Measurements from ENCODE around the gene SYT5.

SYT5 gene

GRCh38 chr19:55175117-55175867 is 4.8 kb downstream of the SYT5 start:
- Histone ChIP-seq H3K4me1 (ENCODE audit: insufficient read depth, low read length, poor library complexity, severe bottlenecking) (peaks cover 7% of the 10 kb centered on the region), H3K27me3 (ENCODE audit: insufficient read depth, low read length, poor library complexity, severe bottlenecking) (no peaks in the 10 kb centered on the region), H3K4me2 (ENCODE audit: low read depth, low read length, poor library complexity, severe bottlenecking) (no peak overlapping the region), H3K9me2 (replicated peaks; ENCODE audit: low read depth, low read length) (no peaks in the 10 kb centered on the region), H3K36me3 (ENCODE audit: insufficient read depth, low read length) (no peaks in the 10 kb centered on the region), H3K9ac (ENCODE audit: low read depth, low read length, poor library complexity, severe bottlenecking) (no peak overlapping the region), H4K20me1 (ENCODE audit: insufficient read depth, low read length, poor library complexity, severe bottlenecking) (no peaks in the 10 kb centered on the region), H3K79me2 (ENCODE audit: insufficient read depth, low read length) (no peaks in the 10 kb centered on the region), H3K4me3 (ENCODE audit: low read length, poor library complexity, severe bottlenecking) (no peak overlapping the region), H2AFZ (ENCODE audit: low read length) (no peak overlapping the region), H3F3A (ENCODE audit: low read depth) (no peaks in the 10 kb centered on the region), H3K9me3 (ENCODE audit: insufficient read depth, low read depth, low read length) (no peaks in the 10 kb centered on the region)
- no peak for TF ChIP-seq CTCF (conservative IDR thresholded peaks at IDR 0.05; ENCODE audit: low read length)
- TF ChIP-seq EZH2phosphoT487 (IDR thresholded peaks at IDR 0.05; ENCODE audit: borderline replicate concordance) = no peak

- H3K4me2 ChIP-seq (ENCODE audit: low read depth, low read length, poor library complexity, severe bottlenecking) = no peak overlapping the region
These were observed 5.5 kb downstream of the SYT5 start for GRCh38 chr19:55174425-55175116.

DNA sequence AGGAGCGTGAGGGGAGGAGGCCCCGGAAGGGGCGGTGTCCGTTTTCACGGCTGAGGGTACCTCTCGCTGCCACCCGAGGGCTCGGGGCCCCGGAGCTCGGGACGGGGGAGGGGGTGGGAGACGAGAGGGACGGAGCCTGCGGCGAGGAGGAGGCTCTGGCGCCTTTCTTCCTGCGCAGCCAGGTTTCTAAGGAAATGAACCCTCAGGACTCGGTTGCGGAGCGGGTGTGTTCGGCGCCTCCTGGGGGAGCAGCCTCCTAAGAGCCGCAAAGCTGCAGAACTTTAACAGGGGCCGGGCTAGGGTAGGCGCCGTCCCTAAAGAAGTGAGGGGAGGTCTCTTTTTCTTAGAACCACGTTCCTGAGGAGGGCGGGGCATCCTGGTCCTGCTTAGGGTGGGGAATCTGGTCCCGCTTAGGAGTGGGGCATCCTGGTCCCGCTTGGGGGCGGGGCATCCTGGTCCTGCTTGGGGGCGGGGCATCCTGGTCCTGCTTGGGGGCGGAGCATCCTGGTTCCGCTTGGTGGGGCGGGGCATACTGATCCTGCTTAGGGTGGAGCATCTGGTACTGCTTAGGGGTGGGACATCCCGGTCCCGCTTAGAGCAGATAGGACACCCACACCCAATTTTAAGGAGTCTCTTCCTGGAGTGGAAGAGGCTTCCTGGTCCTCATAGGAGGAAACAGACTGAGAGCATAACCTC is 6.2 kb downstream of the SYT5 start:
- H3K4me1 ChIP-seq (ENCODE audit: insufficient read depth, low read length, poor library complexity, severe bottlenecking) = no peaks in the 10 kb centered on the region
- no peaks in the 10 kb centered on the region for H3K9me2 ChIP-seq (replicated peaks; ENCODE audit: low read depth, low read length)
- no peaks in the 10 kb centered on the region for H3K79me2 ChIP-seq (ENCODE audit: insufficient read depth, low read length)
- H3F3A ChIP-seq (ENCODE audit: low read depth) = no peaks in the 10 kb centered on the region
- H3K9ac ChIP-seq (ENCODE audit: low read depth, low read length, poor library complexity, severe bottlenecking) = no peak overlapping the region
- H4K20me1 ChIP-seq (ENCODE audit: insufficient read depth, low read length, poor library complexity, severe bottlenecking) = no peaks in the 10 kb centered on the region
- no peaks in the 10 kb centered on the region for H3K27me3 ChIP-seq (ENCODE audit: insufficient read depth, low read length, poor library complexity, severe bottlenecking)
- no peak overlapping the region for H3K4me3 ChIP-seq (ENCODE audit: low read length, poor library complexity, severe bottlenecking)
- no peak overlapping the region for H3K4me2 ChIP-seq (ENCODE audit: low read depth, low read length, poor library complexity, severe bottlenecking)
- no peaks in the 10 kb centered on the region for H3K9me3 ChIP-seq (ENCODE audit: insufficient read depth, low read depth, low read length)
- H3K36me3 ChIP-seq (ENCODE audit: insufficient read depth, low read length) = no peaks in the 10 kb centered on the region
- no peak overlapping the region for H2AFZ ChIP-seq (ENCODE audit: low read length)
- TF ChIP-seq CTCF (conservative IDR thresholded peaks at IDR 0.05; ENCODE audit: low read length) = no peak
- no peak for TF ChIP-seq EZH2phosphoT487 (IDR thresholded peaks at IDR 0.05; ENCODE audit: borderline replicate concordance)

More at GRCh38 chr19:55174425-55175116, 5.5 kb downstream of the SYT5 start:
- no peaks in the 10 kb centered on the region for H3K9me2 ChIP-seq (replicated peaks; ENCODE audit: low read depth, low read length)
- H3K9ac ChIP-seq (ENCODE audit: low read depth, low read length, poor library complexity, severe bottlenecking) = no peak overlapping the region
- H3K4me3 ChIP-seq (ENCODE audit: low read length, poor library complexity, severe bottlenecking) = no peak overlapping the region
- H4K20me1 ChIP-seq (ENCODE audit: insufficient read depth, low read length, poor library complexity, severe bottlenecking) = no peaks in the 10 kb centered on the region
- no peaks in the 10 kb centered on the region for H3F3A ChIP-seq (ENCODE audit: low read depth)
- H3K9me3 ChIP-seq (ENCODE audit: insufficient read depth, low read depth, low read length) = no peaks in the 10 kb centered on the region
- TF ChIP-seq CTCF (conservative IDR thresholded peaks at IDR 0.05; ENCODE audit: low read length) (no peak), EZH2phosphoT487 (IDR thresholded peaks at IDR 0.05; ENCODE audit: borderline replicate concordance) (no peak)
- H3K4me1 ChIP-seq (ENCODE audit: insufficient read depth, low read length, poor library complexity, severe bottlenecking) = peaks cover 4% of the 10 kb centered on the region
- no peaks in the 10 kb centered on the region for H3K27me3 ChIP-seq (ENCODE audit: insufficient read depth, low read length, poor library complexity, severe bottlenecking)
- no peaks in the 10 kb centered on the region for H3K36me3 ChIP-seq (ENCODE audit: insufficient read depth, low read length)
- H3K79me2 ChIP-seq (ENCODE audit: insufficient read depth, low read length) = no peaks in the 10 kb centered on the region
- H2AFZ ChIP-seq (ENCODE audit: low read length) = no peak overlapping the region
